Neural crest cell (in vitro differentiated cells): ENCODE results near the gene TMEM223. TPM values are rescaled to one million over a fixed set of nuclear protein-coding genes. Genes with fewer than 3 reads are reported as not detected.
A peak's percentile ranks its signal among the peaks of the same experiment; 100 is the strongest.
"Not testable (repeated sequence)": the region's sequence is repeated elsewhere in the genome, so short reads cannot be mapped to it uniquely, and the experiment has no call there.

Experiments
- DNase-seq: peaks from one replicate; pipeline ENCODE4 v3.0.0; 2021; ENCODE audit warnings: low read depth, mixed read lengths, low spot score
- H3K27ac Mint-ChIP-seq: one replicate; pipeline ENCODE4 v1.8.0; 2021; ENCODE audit warnings: mild to moderate bottlenecking, mixed read lengths; ENCODE audit not compliant: unreplicated experiment
- H3K27me3 Mint-ChIP-seq: 2 replicates; pipeline ENCODE4 v1.8.0; 2021; ENCODE audit warnings: low read depth, mild to moderate bottlenecking, mixed read lengths
- H3K36me3 Mint-ChIP-seq: 2 replicates; pipeline ENCODE4 v1.8.0; 2021; ENCODE audit warnings: low read depth, mild to moderate bottlenecking, mixed read lengths
- H3K4me1 Mint-ChIP-seq: 2 replicates; pipeline ENCODE4 v1.8.0; 2021; ENCODE audit warnings: mixed read lengths
- H3K4me3 Mint-ChIP-seq: one replicate; pipeline ENCODE4 v1.8.0; 2021; ENCODE audit warnings: mild to moderate bottlenecking, mixed read lengths
- H3K9me3 Mint-ChIP-seq: 2 replicates; pipeline ENCODE4 v1.8.0; 2021; ENCODE audit warnings: mixed read lengths
- CTCF ChIP-seq: fragments of 200-600 bp; sonication (generic); conservative IDR thresholded peaks from 2 replicates; pipeline ENCODE4 v1.5.0; 2021; ENCODE audit warnings: antibody characterized with exemption, mild to moderate bottlenecking
- total RNA-seq: library from RNA; stranded (reverse); gene quantifications from 2 replicates; pipeline ENCODE4 v1.2.1, GENCODE V29; 2021

TMEM223 gene
- total RNA-seq, 1 donor from 2014 or later, result 20.4 TPM

- Mint-ChIP-seq H3K27ac (peak within 1 kb of the TSS; percentile 96), H3K27me3 (no peaks in the 10 kb centered on the region), H3K9me3 (no peaks in the 10 kb centered on the region), H3K4me3 (peak within 1 kb of the TSS; percentile 93), H3K4me1 (peaks cover 28% of the 10 kb centered on the region), H3K36me3 (peaks cover 3% of the 10 kb centered on the region)
- DNase-seq, result peak; percentile 91
- TF ChIP-seq CTCF, result no peak
Measured at GRCh38 chr11:62771144-62772021, 20.4 kb downstream of the TMEM223 start, which contains the start of gene TAF6L. Gene TAF6L (plus strand): TSS chr11:62771396. CDS start chr11:62775784, 4,388 bp downstream.

GRCh38 chr11:62770778-62771143 lies 21.0 kb downstream of the TMEM223 start:
- peak; percentile 29 for DNase-seq
- no peak for TF ChIP-seq CTCF
- Mint-ChIP-seq H3K36me3 (peaks cover 6% of the 10 kb centered on the region), H3K27ac (peak overlapping the region; percentile 96), H3K4me3 (peak overlapping the region; percentile 93), H3K4me1 (peaks cover 28% of the 10 kb centered on the region), H3K27me3 (no peaks in the 10 kb centered on the region), H3K9me3 (no peaks in the 10 kb centered on the region)

- peak overlapping the region; percentile 67 for H3K27ac Mint-ChIP-seq
- not testable (repeated sequence) for H3K9me3 Mint-ChIP-seq, H3K27me3 Mint-ChIP-seq
Measured at GRCh38 chr11:62760867-62761227, 31.0 kb downstream of the TMEM223 start.

GRCh38 chr11:62757846-62758788 lies 33.7 kb downstream of the TMEM223 start:
- no peak for TF ChIP-seq CTCF
- H3K36me3 Mint-ChIP-seq, result no peaks in the 10 kb centered on the region
- H3K27me3 Mint-ChIP-seq, result no peaks in the 10 kb centered on the region
- no peak for DNase-seq
- no peaks in the 10 kb centered on the region for H3K9me3 Mint-ChIP-seq
- peaks cover 43% of the 10 kb centered on the region for H3K4me1 Mint-ChIP-seq
- H3K27ac Mint-ChIP-seq, result no peak overlapping the region
- peak overlapping the region; percentile 41 for H3K4me3 Mint-ChIP-seq

More at GRCh38 chr11:62760867-62761227, 31.0 kb downstream of the TMEM223 start:
- not testable (repeated sequence) for H3K36me3 Mint-ChIP-seq, DNase-seq
- Mint-ChIP-seq H3K4me3 (peak overlapping the region; percentile 99), H3K4me1 (peaks cover 26% of the 10 kb centered on the region)

GRCh38 chr11:62755086-62755615 lies 36.7 kb downstream of the TMEM223 start:
- Mint-ChIP-seq H3K36me3 (no peaks in the 10 kb centered on the region), H3K4me1 (peaks cover 28% of the 10 kb centered on the region), H3K4me3 (peak overlapping the region; percentile 74), H3K27ac (peak overlapping the region; percentile 9), H3K27me3 (no peaks in the 10 kb centered on the region), H3K9me3 (no peaks in the 10 kb centered on the region)
- DNase-seq, result no peak
- no peak for TF ChIP-seq CTCF
